ENCODE results near the gene SLC2A3.
A peak's percentile ranks its signal among the peaks of the same experiment; 100 is the strongest.
"Not testable (repeated sequence)": the region's sequence is repeated elsewhere in the genome, so short reads cannot be mapped to it uniquely, and the experiment has no call there.

SLC2A3 gene

GRCh38 chr12:7907009-7907408, 29.0 kb downstream of the SLC2A3 start:
- H3K27ac ChIP-seq = no peak overlapping the region
- H3K36me3 ChIP-seq (replicated peaks) = no peaks in the 10 kb centered on the region
- H3K27me3 ChIP-seq (replicated peaks) = no peaks in the 10 kb centered on the region
- peak; percentile 85 for DNase-seq
- in situ Hi-C loops (cut with HindIII; ENCODE audit: low pct_ligation_motif_present, low sequenced_read_pairs) = no loop called here
- no peak overlapping the region for H3K4me3 ChIP-seq (ENCODE audit: low read depth, low read length)
- TF ChIP-seq CTCF (IDR thresholded peaks at IDR 0.05; ENCODE audit: low read depth, low read length, missing control alignments) = peak; percentile 70

- H3K36me3 ChIP-seq (replicated peaks); H3K4me3 ChIP-seq (ENCODE audit: low read depth, low read length); H3K27ac ChIP-seq; DNase-seq; in situ Hi-C loops (cut with HindIII; ENCODE audit: low pct_ligation_motif_present, low sequenced_read_pairs); H3K27me3 ChIP-seq (replicated peaks): not testable (repeated sequence)
These were observed 29.7 kb downstream of the SLC2A3 start for GRCh38 chr12:7906303-7906702.

- in situ Hi-C loops (cut with HindIII; ENCODE audit: low pct_ligation_motif_present, low sequenced_read_pairs); H3K27me3 ChIP-seq (replicated peaks); H3K4me3 ChIP-seq (ENCODE audit: low read depth, low read length); DNase-seq; H3K36me3 ChIP-seq (replicated peaks); H3K27ac ChIP-seq: not testable (repeated sequence)
These were observed 30.3 kb downstream of the SLC2A3 start for GRCh38 chr12:7905600-7906125.

GRCh38 chr12:7905071-7905470, 30.9 kb downstream of the SLC2A3 start:
- no peak for DNase-seq
- in situ Hi-C loops (cut with HindIII; ENCODE audit: low pct_ligation_motif_present, low sequenced_read_pairs) = no loop called here
- no peak overlapping the region for H3K4me3 ChIP-seq (ENCODE audit: low read depth, low read length)
- TF ChIP-seq CTCF (IDR thresholded peaks at IDR 0.05; ENCODE audit: low read depth, low read length, missing control alignments) = no peak
- no peaks in the 10 kb centered on the region for H3K27me3 ChIP-seq (replicated peaks)
- no peak overlapping the region for H3K27ac ChIP-seq
- H3K36me3 ChIP-seq (replicated peaks) = no peaks in the 10 kb centered on the region

GRCh38 chr12:7902416-7902815, 33.6 kb downstream of the SLC2A3 start:
- DNase-seq; H3K27me3 ChIP-seq (replicated peaks); in situ Hi-C loops (cut with HindIII; ENCODE audit: low pct_ligation_motif_present, low sequenced_read_pairs); H3K36me3 ChIP-seq (replicated peaks); H3K4me3 ChIP-seq (ENCODE audit: low read depth, low read length); H3K27ac ChIP-seq: not testable (repeated sequence)

GRCh38 chr12:7899755-7900154, 36.2 kb downstream of the SLC2A3 start:
- no peak overlapping the region for H3K4me3 ChIP-seq (ENCODE audit: low read depth, low read length)
- no peaks in the 10 kb centered on the region for H3K36me3 ChIP-seq (replicated peaks)
- no peak for DNase-seq
- no peaks in the 10 kb centered on the region for H3K27me3 ChIP-seq (replicated peaks)
- in situ Hi-C loops (cut with HindIII; ENCODE audit: low pct_ligation_motif_present, low sequenced_read_pairs) = no loop called here
- TF ChIP-seq CTCF (IDR thresholded peaks at IDR 0.05; ENCODE audit: low read depth, low read length, missing control alignments) = no peak
- H3K27ac ChIP-seq = no peak overlapping the region

DNA sequence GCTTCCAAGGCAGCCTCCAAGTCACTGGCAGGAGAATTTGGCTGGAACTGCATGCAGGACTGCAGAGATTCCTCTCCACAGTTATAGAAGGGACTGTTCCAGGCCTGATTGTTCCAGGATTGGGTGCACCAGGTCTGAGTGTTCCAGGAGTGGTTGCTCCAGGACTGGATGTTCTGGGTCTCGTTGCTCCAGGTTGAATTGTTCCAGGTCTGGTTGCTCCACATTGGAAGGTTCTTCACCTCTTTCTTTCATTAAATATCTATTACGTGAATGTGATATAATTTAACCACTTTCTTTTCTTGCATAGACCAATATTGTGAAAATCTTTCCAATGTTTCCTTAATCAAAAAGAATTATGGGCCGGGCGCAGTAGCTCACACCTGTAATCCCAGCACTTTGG, 39.3 kb downstream of the SLC2A3 start:
- H3K27ac ChIP-seq; H3K27me3 ChIP-seq (replicated peaks); H3K36me3 ChIP-seq (replicated peaks); H3K4me3 ChIP-seq (ENCODE audit: low read depth, low read length); DNase-seq; in situ Hi-C loops (cut with HindIII; ENCODE audit: low pct_ligation_motif_present, low sequenced_read_pairs): not testable (repeated sequence)

- TF ChIP-seq CTCF (IDR thresholded peaks at IDR 0.05; ENCODE audit: low read depth, low read length, missing control alignments) = no peak
- no peaks in the 10 kb centered on the region for H3K36me3 ChIP-seq (replicated peaks)
- no peak for DNase-seq
- H3K27me3 ChIP-seq (replicated peaks) = no peaks in the 10 kb centered on the region
- in situ Hi-C loops (cut with HindIII; ENCODE audit: low pct_ligation_motif_present, low sequenced_read_pairs) = no loop called here
- H3K27ac ChIP-seq = no peak overlapping the region
- no peak overlapping the region for H3K4me3 ChIP-seq (ENCODE audit: low read depth, low read length)
These were observed 43.6 kb downstream of the SLC2A3 start for GRCh38 chr12:7892186-7892980.
